GM23338 (cell line): ENCODE measurements around the gene EXOC2. TPM values are rescaled to one million over a fixed set of nuclear protein-coding genes. Genes with fewer than 3 reads are reported as not detected.

Experiments used
- ATAC-seq: fragments of 200-7000 bp; cut with Tn5 transposase; 3 replicates; pipeline ENCODE4 v1.9.1; 2020
- DNase-seq: peaks from one replicate; pipeline ENCODE4 v3.0.0-alpha.2; 2015; ENCODE audit warnings: low spot score
- H2AFZ ChIP-seq: fragments of 200-600 bp; sonication (generic); 2 replicates; pipeline ENCODE4 v1.8.0; 2016; ENCODE audit warnings: antibody characterized with exemption, mild to moderate bottlenecking, moderate library complexity
- H3F3A ChIP-seq: fragments of 200-600 bp; sonication (generic); replicated peaks from 2 replicates; pipeline ENCODE4 v1.8.0; 2017; ENCODE audit warnings: antibody characterized with exemption, mixed run types, low read depth
- H3K27ac ChIP-seq: fragments of 200-600 bp; sonication (generic); 2 replicates; pipeline ENCODE4 v1.6.1; 2016; ENCODE audit warnings: low read depth
- H3K27me3 ChIP-seq: fragments of 200-600 bp; sonication (generic); 2 replicates; pipeline ENCODE4 v1.8.0; 2016; ENCODE audit warnings: mild to moderate bottlenecking, mixed run types, moderate library complexity; ENCODE audit not compliant: insufficient read depth
- H3K36me3 ChIP-seq: fragments of 200-600 bp; sonication (generic); 2 replicates; pipeline ENCODE4 v1.8.0; 2016; ENCODE audit warnings: mild to moderate bottlenecking; ENCODE audit not compliant: insufficient read depth
- H3K4me1 ChIP-seq: fragments of 200-600 bp; sonication (generic); 2 replicates; pipeline ENCODE4 v1.8.0; 2016; ENCODE audit warnings: mild to moderate bottlenecking, moderate library complexity; ENCODE audit not compliant: insufficient read depth
- H3K4me2 ChIP-seq: fragments of 200-600 bp; sonication (generic); 2 replicates; pipeline ENCODE4 v1.7.1; 2017; ENCODE audit warnings: mixed run types
- H3K4me3 ChIP-seq: fragments of 200-600 bp; sonication (generic); 2 replicates; pipeline ENCODE4 v1.6.1; 2016; ENCODE audit warnings: mixed run types
- H3K79me2 ChIP-seq: fragments of 200-600 bp; sonication (generic); replicated peaks from 2 replicates; pipeline ENCODE4 v1.8.0; 2017; ENCODE audit warnings: mild to moderate bottlenecking; ENCODE audit not compliant: insufficient read depth
- H3K9me2 ChIP-seq: fragments of 200-600 bp; sonication (generic); 2 replicates; pipeline ENCODE4 v1.8.0; 2017; ENCODE audit not compliant: insufficient read depth
- H4K20me1 ChIP-seq: fragments of 200-600 bp; sonication (generic); replicated peaks from 2 replicates; pipeline ENCODE4 v1.8.0; 2017; ENCODE audit warnings: mild to moderate bottlenecking; ENCODE audit not compliant: insufficient read depth
- H3K27ac Mint-ChIP-seq: 2 replicates; pipeline ENCODE4 v1.8.0; 2020; ENCODE audit warnings: inconsistent platforms, mild to moderate bottlenecking, moderate library complexity, mixed read lengths
- H3K27me3 Mint-ChIP-seq: 3 replicates; pipeline ENCODE4 v1.8.0; 2022; ENCODE audit warnings: low read depth, mild to moderate bottlenecking, moderate library complexity, mixed read lengths, inconsistent platforms; ENCODE audit not compliant: insufficient read depth, poor library complexity
- H3K36me3 Mint-ChIP-seq: 3 replicates; pipeline ENCODE4 v1.8.0; 2021; ENCODE audit warnings: low read depth, mild to moderate bottlenecking, inconsistent platforms, moderate library complexity, mixed read lengths
- H3K4me1 Mint-ChIP-seq: 3 replicates; pipeline ENCODE4 v1.8.0; 2020; ENCODE audit warnings: mild to moderate bottlenecking, inconsistent platforms, mixed read lengths
- H3K4me3 Mint-ChIP-seq: 3 replicates; pipeline ENCODE4 v1.8.0; 2021; ENCODE audit warnings: moderate library complexity, mild to moderate bottlenecking, inconsistent platforms, mixed read lengths
- H3K9me3 Mint-ChIP-seq: 3 replicates; pipeline ENCODE4 v1.8.0; 2020; ENCODE audit warnings: moderate library complexity, mild to moderate bottlenecking, inconsistent platforms, mixed read lengths
- CREB1 ChIP-seq: fragments of 250-450 bp; sonication (Bioruptor Pico); IDR thresholded peaks from 2 replicates; pipeline ENCODE4 v1.5.0; 2020; ENCODE audit warnings: low read depth, mild to moderate bottlenecking, moderate library complexity
- EZH2phosphoT487 ChIP-seq: fragments of 200-600 bp; sonication (generic); IDR thresholded peaks from one replicate; pipeline ENCODE4 v1.8.1; 2018; ENCODE audit warnings: antibody characterized with exemption; ENCODE audit not compliant: unreplicated experiment
- NANOG ChIP-seq: IDR thresholded peaks from 2 replicates; pipeline ENCODE4 v1.6.1; 2016; ENCODE audit warnings: antibody characterized with exemption, borderline replicate concordance
- POLR2AphosphoS5 ChIP-seq: IDR thresholded peaks from 2 replicates; pipeline ENCODE4 v1.6.1; 2016; ENCODE audit warnings: antibody characterized with exemption, low read depth
- ZNF114 ChIP-seq: fragments of 250-450 bp; sonication (Bioruptor Pico); IDR thresholded peaks from 2 replicates; pipeline ENCODE4 v1.5.0; 2020; ENCODE audit warnings: mild to moderate bottlenecking, moderate library complexity
- ZNF331 ChIP-seq: fragments of 250-450 bp; sonication (Bioruptor Pico); IDR thresholded peaks from 2 replicates; pipeline ENCODE4 v1.5.0; 2020; ENCODE audit warnings: low read depth, mild to moderate bottlenecking, moderate library complexity
- ZNF462 ChIP-seq: fragments of 250-450 bp; sonication (Bioruptor Pico); IDR thresholded peaks from 2 replicates; pipeline ENCODE4 v1.5.0; 2020; ENCODE audit warnings: mild to moderate bottlenecking, moderate library complexity
- polyA plus RNA-seq: library from polyadenylated mRNA; unstranded; fragments of >200 nt; fragmentation: Nextera tagmentation; extraction: Ambion mirVana; gene quantifications from 2 replicates; pipeline ENCODE4 v1.2.1, GENCODE V29; 2016
- total RNA-seq: library from RNA; depleted of rRNA; stranded (reverse); fragments of >200 nt; shearing (Covaris generic); gene quantifications from 2 replicates; pipeline ENCODE4 v1.2.3, GENCODE V29; 2014
- TF ChIP-seq, protein P1 (sequence below), 2 experiments: fragments of 200-600 bp in 1 of 2; sonication (generic) in 1 of 2; conservative IDR thresholded peaks; 2 replicates each; pipeline versions ENCODE4 v1.5.1 to v1.6.1; 2016 to 2017; ENCODE audit warnings: antibody characterized with exemption in 2 of 2, low read depth in 2 of 2, mild to moderate bottlenecking in 2 of 2, moderate library complexity in 1 of 2

Gene EXOC2
- total and polyA plus RNA-seq, 2 experiments from 2014 or later: 28.7 to 93.6 TPM

GRCh38 chr6:527989-528673 lies 164.8 kb downstream of the EXOC2 start:
- no peaks in the 10 kb centered on the region for H3K79me2 ChIP-seq
- TF ChIP-seq POLR2AphosphoS5: no peak
- no peak for TF ChIP-seq ZNF114
- no peak for TF ChIP-seq CREB1 (CRISPR knock-in tag)
- TF ChIP-seq EZH2phosphoT487: no peak
- TF ChIP-seq ZNF462 (CRISPR knock-in tag): no peak
- TF ChIP-seq NANOG: no peak
- peaks cover 10% of the 10 kb centered on the region for H4K20me1 ChIP-seq
- no peaks in the 10 kb centered on the region for H3K9me3 Mint-ChIP-seq
- no peak overlapping the region for H2AFZ ChIP-seq
- no peak overlapping the region for H3K27ac ChIP-seq
- DNase-seq (no peak), ATAC-seq (no peak)
- no peaks in the 10 kb centered on the region for H3K9me2 ChIP-seq
- H3K4me2 ChIP-seq: no peak overlapping the region
- no peaks in the 10 kb centered on the region for H3K4me1 ChIP-seq
- peaks cover 9% of the 10 kb centered on the region; the same call in 1 of the 2 replicates for H3K36me3 ChIP-seq
- H3K36me3 Mint-ChIP-seq: peaks cover 15% of the 10 kb centered on the region
- H3K4me1 Mint-ChIP-seq: no peaks in the 10 kb centered on the region
- no peak overlapping the region for H3K4me3 ChIP-seq
- peaks cover 4% of the 10 kb centered on the region for H3K27me3 Mint-ChIP-seq
- no peaks in the 10 kb centered on the region for H3F3A ChIP-seq
- H3K4me3 Mint-ChIP-seq: no peak overlapping the region
- no peaks in the 10 kb centered on the region for H3K27me3 ChIP-seq
- H3K27ac Mint-ChIP-seq: 0 out of 2 replicates have a peak overlapping the region, but pooled peaks have one; percentile 12

- Histone ChIP-seq H3K4me1 (no peaks in the 10 kb centered on the region), H3K4me3 (no peak overlapping the region), H3F3A (no peaks in the 10 kb centered on the region), H3K27me3 (no peaks in the 10 kb centered on the region), H3K27ac (no peak overlapping the region), H3K36me3 (no peaks in the 10 kb centered on the region; the same call in none of the 2 replicates), H2AFZ (no peak overlapping the region), H3K9me2 (no peaks in the 10 kb centered on the region), H3K79me2 (no peaks in the 10 kb centered on the region), H3K4me2 (no peak overlapping the region), H4K20me1 (peaks cover 10% of the 10 kb centered on the region)
- H3K27me3 Mint-ChIP-seq: peaks cover 16% of the 10 kb centered on the region
- peaks cover 36% of the 10 kb centered on the region for H3K36me3 Mint-ChIP-seq
- DNase-seq (no peak), ATAC-seq (peak; percentile 56)
- peaks cover 22% of the 10 kb centered on the region for H3K9me3 Mint-ChIP-seq
- no peaks in the 10 kb centered on the region; the same call in 2 of the 3 replicates for H3K4me1 Mint-ChIP-seq
- H3K27ac Mint-ChIP-seq: no peak overlapping the region
- H3K4me3 Mint-ChIP-seq: no peak overlapping the region
- TF ChIP-seq, protein P1, sequence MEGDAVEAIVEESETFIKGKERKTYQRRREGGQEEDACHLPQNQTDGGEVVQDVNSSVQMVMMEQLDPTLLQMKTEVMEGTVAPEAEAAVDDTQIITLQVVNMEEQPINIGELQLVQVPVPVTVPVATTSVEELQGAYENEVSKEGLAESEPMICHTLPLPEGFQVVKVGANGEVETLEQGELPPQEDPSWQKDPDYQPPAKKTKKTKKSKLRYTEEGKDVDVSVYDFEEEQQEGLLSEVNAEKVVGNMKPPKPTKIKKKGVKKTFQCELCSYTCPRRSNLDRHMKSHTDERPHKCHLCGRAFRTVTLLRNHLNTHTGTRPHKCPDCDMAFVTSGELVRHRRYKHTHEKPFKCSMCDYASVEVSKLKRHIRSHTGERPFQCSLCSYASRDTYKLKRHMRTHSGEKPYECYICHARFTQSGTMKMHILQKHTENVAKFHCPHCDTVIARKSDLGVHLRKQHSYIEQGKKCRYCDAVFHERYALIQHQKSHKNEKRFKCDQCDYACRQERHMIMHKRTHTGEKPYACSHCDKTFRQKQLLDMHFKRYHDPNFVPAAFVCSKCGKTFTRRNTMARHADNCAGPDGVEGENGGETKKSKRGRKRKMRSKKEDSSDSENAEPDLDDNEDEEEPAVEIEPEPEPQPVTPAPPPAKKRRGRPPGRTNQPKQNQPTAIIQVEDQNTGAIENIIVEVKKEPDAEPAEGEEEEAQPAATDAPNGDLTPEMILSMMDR (conservative IDR thresholded peaks at IDR 0.05; ENCODE audit: low read depth in 2 of 2): peak; percentile 31 to 53; a peak in 3 of 4 replicates
- no peak for TF ChIP-seq ZNF331 (CRISPR knock-in tag)
Measured at GRCh38 chr6:524803-525202, 168.1 kb downstream of the EXOC2 start.
